ENCODE results near the gene RSPH9. TPM values are rescaled to one million over a fixed set of nuclear protein-coding genes. Genes with fewer than 3 reads are reported as not detected.
"Not testable (repeated sequence)": the region's sequence is repeated elsewhere in the genome, so short reads cannot be mapped to it uniquely, and the experiment has no call there.

The RSPH9 gene
- total RNA-seq, 1 donor from 2014 or later = not detected

DNA sequence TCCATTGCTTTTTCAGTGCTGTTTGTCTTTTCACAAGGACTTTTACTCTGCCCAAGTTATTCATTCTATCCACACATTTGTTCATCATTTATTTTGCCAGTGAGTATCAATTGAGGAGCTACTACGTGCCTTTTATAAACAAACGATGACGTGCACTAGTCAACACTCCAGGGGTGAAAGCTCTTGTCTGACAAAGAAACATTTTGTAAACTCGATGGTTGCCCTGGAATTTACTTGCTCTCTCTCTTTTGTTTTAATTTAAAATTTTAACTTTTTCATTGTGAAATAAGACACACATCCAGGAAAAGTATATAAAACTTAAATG, 51.1 kb downstream of the RSPH9 start:
- Mint-ChIP-seq H3K36me3 (ENCODE audit: low read depth) (no peaks in the 10 kb centered on the region), H3K27ac (no peak overlapping the region)

GRCh38 chr6:43697421-43697820, 52.6 kb downstream of the RSPH9 start:
- ATAC-seq (ENCODE audit: low read depth) = no peak

More for the DNA sequence above, 51.1 kb downstream of the RSPH9 start:
- no peaks in the 10 kb centered on the region for H3K9me3 Mint-ChIP-seq
- ATAC-seq (ENCODE audit: low read depth) (no peak), DNase-seq (no peak)
- intact Hi-C loops (cut with micrococcal nuclease) = no loop called here
- CTCF ChIA-PET = no interaction called here
- POLR2A ChIA-PET = interaction anchor here (0.6 to 1.4 kb wide), 2 partner anchors 19 to 24 kb away, joined by 3 read pairs; no protein-coding TSS in a partner anchor
- TF ChIP-seq CTCF (IDR thresholded peaks at IDR 0.05) = no peak
- H3K4me1 Mint-ChIP-seq = no peaks in the 10 kb centered on the region
- peaks cover 7% of the 10 kb centered on the region for H3K27me3 Mint-ChIP-seq
- H3K4me3 Mint-ChIP-seq = no peak overlapping the region

GRCh38 chr6:43698584-43699349, 53.9 kb downstream of the RSPH9 start:
- TF ChIP-seq CTCF (IDR thresholded peaks at IDR 0.05) = no peak
- CTCF ChIA-PET = no interaction called here
- ATAC-seq (ENCODE audit: low read depth) = no peak
- no peak for DNase-seq
- Mint-ChIP-seq H3K9me3 (no peaks in the 10 kb centered on the region), H3K27me3 (peaks cover 11% of the 10 kb centered on the region), H3K4me3 (no peak overlapping the region), H3K27ac (no peak overlapping the region), H3K4me1 (peaks cover 17% of the 10 kb centered on the region), H3K36me3 (ENCODE audit: low read depth) (no peaks in the 10 kb centered on the region)
- POLR2A ChIA-PET = interaction anchor here (0.7 kb wide), 2 partner anchors 15 to 71 kb away, joined by 3 read pairs; partner anchors contain the start of gene VEGFA
- intact Hi-C loops (cut with micrococcal nuclease) = no loop called here

More at GRCh38 chr6:43697421-43697820, 52.6 kb downstream of the RSPH9 start:
- H3K27me3 Mint-ChIP-seq = peaks cover 11% of the 10 kb centered on the region
- no peak overlapping the region for H3K27ac Mint-ChIP-seq
- H3K9me3 Mint-ChIP-seq = no peaks in the 10 kb centered on the region
- TF ChIP-seq CTCF (IDR thresholded peaks at IDR 0.05) = no peak
- POLR2A ChIA-PET = interaction anchor here (1.0 kb wide), 1 partner anchor 62 kb away, joined by 3 read pairs; the partner anchor contains the start of gene MAD2L1BP
- no peak overlapping the region for H3K4me3 Mint-ChIP-seq
- intact Hi-C loops (cut with micrococcal nuclease) = no loop called here
- DNase-seq = no peak
- CTCF ChIA-PET = no interaction called here
- peaks cover 3% of the 10 kb centered on the region for H3K4me1 Mint-ChIP-seq
- no peaks in the 10 kb centered on the region for H3K36me3 Mint-ChIP-seq (ENCODE audit: low read depth)

DNA sequence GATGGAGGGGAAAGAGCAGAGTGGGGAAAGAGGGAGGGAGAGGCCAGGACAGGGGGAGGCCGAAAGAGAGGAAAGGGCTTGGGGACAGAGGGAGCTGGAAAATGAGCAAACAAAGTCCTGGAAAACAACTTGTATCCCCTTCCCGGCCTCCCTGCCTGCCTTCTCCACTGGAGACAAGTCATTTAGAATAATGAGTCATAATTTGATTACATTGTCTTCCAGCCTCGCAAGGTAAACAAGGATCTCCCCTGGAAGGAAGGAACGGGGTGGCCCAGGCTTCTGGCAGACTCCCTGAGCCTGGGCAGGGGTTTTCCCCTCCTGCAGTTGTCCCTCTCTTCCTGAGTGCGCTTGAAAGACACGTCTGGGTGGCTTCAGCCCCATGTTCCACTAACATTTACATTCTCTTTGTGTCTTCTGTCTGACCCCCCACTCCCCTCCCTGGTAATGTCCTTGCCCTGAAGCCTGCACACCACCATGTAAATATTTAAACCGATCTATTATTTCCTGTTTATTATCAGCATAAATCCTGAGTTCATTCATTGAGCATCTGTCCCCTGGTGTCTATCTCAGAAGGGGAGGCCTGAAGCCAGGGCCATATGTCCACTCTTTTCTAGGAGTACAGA, 54.8 kb downstream of the RSPH9 start:
- H3K27me3 Mint-ChIP-seq = peaks cover 8% of the 10 kb centered on the region
- DNase-seq (no peak), ATAC-seq (ENCODE audit: low read depth) (no peak)
- ChIA-PET POLR2A (no interaction called here), CTCF (no interaction called here)
- no peak for TF ChIP-seq CTCF (IDR thresholded peaks at IDR 0.05)
- H3K9me3 Mint-ChIP-seq = no peaks in the 10 kb centered on the region
- H3K4me3 Mint-ChIP-seq = no peak overlapping the region
- no peaks in the 10 kb centered on the region for H3K36me3 Mint-ChIP-seq (ENCODE audit: low read depth)
- peaks cover 23% of the 10 kb centered on the region for H3K4me1 Mint-ChIP-seq
- intact Hi-C loops (cut with micrococcal nuclease) = no loop called here
- no peak overlapping the region for H3K27ac Mint-ChIP-seq

DNA sequence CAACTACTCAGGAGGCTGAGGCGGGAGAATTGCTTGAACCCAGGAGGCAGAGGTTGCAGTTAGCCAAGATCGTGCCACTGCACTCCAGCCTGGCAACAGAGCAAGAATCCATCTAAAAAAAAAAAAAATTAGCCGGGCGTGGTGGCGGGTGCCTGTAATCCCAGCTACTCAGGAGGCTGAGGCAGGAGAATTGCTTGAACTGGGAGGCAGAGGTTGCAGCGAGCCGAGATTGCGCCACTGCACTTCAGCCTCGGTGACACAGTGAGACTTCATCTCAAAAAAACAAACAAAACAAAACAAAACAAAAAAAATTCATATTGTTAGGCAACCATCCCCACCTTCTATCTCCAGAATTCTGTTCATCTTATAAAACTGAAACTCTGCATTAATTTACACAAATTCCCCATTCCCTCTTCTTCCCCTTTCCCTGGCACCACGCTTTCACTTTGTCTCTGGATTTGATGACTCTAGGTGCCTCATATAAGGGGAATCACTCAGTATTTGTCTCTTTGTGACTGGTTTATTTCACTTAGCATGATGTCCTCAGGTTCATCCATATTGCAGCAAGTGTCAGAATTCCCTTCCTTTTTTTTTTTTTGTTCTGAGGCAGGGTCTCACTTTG, 56.2 kb downstream of the RSPH9 start:
- peaks cover 36% of the 10 kb centered on the region for H3K4me1 Mint-ChIP-seq
- intact Hi-C loops (cut with micrococcal nuclease); CTCF ChIA-PET; H3K36me3 Mint-ChIP-seq (ENCODE audit: low read depth); H3K4me3 Mint-ChIP-seq; ATAC-seq (ENCODE audit: low read depth); DNase-seq; H3K9me3 Mint-ChIP-seq; H3K27me3 Mint-ChIP-seq; H3K27ac Mint-ChIP-seq: not testable (repeated sequence)
- POLR2A ChIA-PET = interaction anchor here (1.0 kb wide), 1 partner anchor 563 kb away, joined by 3 read pairs; no protein-coding TSS in a partner anchor
